Fibroblast of villous mesenchyme (primary cell): ENCODE results near the gene KLF3. TPM values are rescaled to one million over a fixed set of nuclear protein-coding genes. Genes with fewer than 3 reads are reported as not detected.

Source experiments
- DNase-seq: peaks from one replicate; pipeline ENCODE4 v3.0.0-alpha.2; 2010; ENCODE audit warnings: low read depth
- H3K4me3 ChIP-seq: 2 replicates; pipeline ENCODE4 v1.5.1; 2011; ENCODE audit warnings: low read depth, mild to moderate bottlenecking, low read length
- total RNA-seq: library from RNA; depleted of rRNA; stranded (reverse); fragments of >200 nt; gene quantifications from 2 replicates; pipeline ENCODE4 v1.2.3, GENCODE V29; 2012
- TF ChIP-seq, protein P1 (sequence below): IDR thresholded peaks from 2 replicates; pipeline ENCODE4 v1.5.1; 2012; ENCODE audit warnings: low read depth, mild to moderate bottlenecking, low read length; ENCODE audit not compliant: insufficient read depth

The KLF3 gene
- total RNA-seq, 1 donor: 24.2 TPM

GRCh38 chr4:38733663-38734062 is 69.7 kb downstream of the KLF3 start:
- TF ChIP-seq, protein P1, sequence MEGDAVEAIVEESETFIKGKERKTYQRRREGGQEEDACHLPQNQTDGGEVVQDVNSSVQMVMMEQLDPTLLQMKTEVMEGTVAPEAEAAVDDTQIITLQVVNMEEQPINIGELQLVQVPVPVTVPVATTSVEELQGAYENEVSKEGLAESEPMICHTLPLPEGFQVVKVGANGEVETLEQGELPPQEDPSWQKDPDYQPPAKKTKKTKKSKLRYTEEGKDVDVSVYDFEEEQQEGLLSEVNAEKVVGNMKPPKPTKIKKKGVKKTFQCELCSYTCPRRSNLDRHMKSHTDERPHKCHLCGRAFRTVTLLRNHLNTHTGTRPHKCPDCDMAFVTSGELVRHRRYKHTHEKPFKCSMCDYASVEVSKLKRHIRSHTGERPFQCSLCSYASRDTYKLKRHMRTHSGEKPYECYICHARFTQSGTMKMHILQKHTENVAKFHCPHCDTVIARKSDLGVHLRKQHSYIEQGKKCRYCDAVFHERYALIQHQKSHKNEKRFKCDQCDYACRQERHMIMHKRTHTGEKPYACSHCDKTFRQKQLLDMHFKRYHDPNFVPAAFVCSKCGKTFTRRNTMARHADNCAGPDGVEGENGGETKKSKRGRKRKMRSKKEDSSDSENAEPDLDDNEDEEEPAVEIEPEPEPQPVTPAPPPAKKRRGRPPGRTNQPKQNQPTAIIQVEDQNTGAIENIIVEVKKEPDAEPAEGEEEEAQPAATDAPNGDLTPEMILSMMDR: no peak
- no peak overlapping the region for H3K4me3 ChIP-seq

DNA sequence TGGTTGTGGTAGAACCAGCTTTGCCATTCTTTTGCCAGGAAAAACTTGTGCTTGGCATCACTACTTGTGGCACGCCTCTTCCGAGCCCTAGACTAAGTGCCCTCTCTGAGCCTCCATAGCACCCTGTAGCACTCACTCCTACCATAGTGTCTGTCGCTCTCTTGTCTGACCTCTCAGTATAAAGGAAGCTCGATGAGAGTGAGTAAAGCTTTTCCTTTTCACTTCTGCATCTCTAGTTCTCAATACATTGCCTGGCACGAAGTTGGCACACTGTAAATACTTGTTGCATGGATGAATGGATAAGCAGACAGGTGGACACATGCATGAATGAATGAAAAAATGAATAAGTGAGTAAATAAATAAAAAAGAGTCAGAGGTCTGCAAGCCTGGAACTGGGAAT is 70.4 kb downstream of the KLF3 start:
- H3K4me3 ChIP-seq: no peak overlapping the region
- TF ChIP-seq, protein P1: no peak
- no peak for DNase-seq

More at GRCh38 chr4:38733663-38734062, 69.7 kb downstream of the KLF3 start:
- DNase-seq: no peak

- TF ChIP-seq, protein P1: no peak
- H3K4me3 ChIP-seq: no peak overlapping the region
- no peak for DNase-seq
Measured at GRCh38 chr4:38734911-38735310, 70.9 kb downstream of the KLF3 start.

DNA sequence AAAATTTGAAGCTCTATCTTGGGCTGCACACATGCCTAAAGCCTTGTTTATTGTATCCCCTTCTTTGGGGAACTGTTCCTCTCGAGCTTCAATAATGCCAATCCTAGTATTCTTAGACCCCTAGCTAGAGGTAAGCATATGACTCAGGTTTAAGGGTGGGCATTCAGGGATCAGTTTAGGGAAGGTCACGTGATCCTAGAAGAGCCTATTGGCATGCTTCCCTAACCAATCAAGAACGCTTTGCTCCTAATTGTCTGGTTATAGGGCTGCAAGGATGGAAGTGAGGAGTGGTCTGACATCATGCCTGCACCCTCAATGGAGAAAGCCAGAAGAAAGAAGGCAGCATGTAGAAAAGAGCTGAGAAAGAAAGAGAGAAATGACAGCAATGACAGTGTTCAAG is 71.9 kb downstream of the KLF3 start:
- H3K4me3 ChIP-seq: no peak overlapping the region
- no peak for DNase-seq
- TF ChIP-seq, protein P1: no peak

DNA sequence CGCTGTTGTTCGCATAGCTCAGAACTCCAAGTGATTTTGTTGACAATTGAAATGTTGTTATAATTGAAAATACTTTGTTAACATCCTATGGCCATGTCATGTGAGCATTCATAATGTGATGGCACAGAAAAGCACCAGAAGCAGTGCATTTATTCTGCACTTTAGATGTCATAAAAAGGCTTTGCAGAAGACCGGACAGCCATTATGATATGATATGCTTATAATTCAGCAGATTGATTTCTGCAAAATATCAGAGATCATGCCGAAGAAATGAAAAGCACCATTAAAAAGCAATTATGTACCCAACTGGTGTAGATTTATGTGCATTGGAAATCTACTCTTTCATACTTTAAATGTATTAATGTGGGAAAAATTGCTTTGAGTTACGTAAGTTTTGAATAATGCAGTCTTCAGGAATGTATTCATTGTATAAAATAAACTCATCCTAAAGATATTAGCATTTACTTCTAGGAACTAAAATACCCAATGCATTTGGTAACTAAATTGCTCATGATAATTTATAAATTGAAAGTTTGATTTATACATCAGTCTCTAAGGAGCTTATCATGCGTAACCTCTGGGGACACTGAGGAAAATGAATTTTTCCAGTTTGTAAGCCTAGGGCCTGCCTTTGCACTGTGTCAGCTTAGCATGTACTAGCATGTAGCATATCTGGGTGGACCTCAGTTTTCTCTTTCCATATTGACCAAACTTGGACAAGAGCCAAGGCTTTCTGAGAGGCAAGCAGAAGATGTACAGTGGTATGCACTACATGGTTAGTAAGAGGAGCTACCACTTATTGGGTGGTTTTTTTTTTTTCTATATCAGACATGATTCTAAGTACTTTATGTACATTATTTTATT is 75.2 kb downstream of the KLF3 start:
- H3K4me3 ChIP-seq: no peak overlapping the region
- DNase-seq: no peak
- TF ChIP-seq, protein P1: no peak

DNA sequence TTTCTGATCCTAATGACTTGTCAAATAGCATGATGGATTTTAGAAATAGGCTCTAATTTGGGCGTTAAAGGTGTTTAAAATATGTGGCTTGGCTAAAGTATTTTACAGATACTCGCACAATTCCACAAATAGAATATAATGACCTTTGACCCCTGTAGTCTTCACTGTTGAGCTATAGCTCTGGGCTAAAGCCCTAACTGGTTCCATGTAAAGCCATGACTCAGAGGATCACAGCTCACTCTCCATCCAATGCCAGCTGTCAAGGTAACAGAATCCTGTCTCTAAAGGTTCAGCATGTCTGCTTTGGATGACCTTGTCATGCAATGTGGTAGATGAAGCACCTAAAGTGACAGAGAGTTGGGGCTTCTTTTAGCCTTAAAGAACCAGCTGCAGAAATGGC is 76.3 kb downstream of the KLF3 start:
- TF ChIP-seq, protein P1: no peak
- no peak for DNase-seq
- H3K4me3 ChIP-seq: no peak overlapping the region
